ENCODE measurements around the gene MRGPRF.

The MRGPRF gene

DNA sequence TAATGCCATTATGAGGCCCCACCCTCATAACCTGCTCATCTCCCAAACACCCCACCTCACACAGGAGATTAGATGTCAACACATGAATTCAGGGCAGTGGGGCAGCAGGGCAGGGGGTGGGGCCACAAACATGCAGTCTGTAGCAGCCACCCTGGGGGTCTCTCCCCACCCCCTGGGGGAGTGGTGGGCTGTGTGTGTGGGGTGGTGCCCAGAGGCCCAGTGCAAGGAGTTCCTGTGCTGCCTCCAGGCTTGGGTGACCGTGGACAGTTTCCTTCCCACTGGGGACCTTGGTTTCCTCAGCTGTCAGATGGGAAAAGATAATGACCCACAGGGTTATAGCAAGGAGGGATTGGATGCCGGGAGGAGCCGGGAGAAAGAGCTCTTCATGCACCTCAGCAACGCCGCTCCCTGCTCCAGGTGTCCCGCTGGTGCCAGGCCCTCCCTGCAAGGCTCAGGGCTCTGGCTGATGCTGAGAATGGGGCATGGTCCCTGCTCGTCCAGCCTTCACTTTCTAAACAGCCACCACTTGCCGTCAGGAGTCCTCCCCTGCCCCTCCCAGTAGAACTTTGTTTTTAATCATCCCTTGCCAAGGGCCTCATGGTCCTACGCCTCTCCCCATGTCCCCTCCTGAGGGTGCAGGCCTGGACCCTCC, 2.0 kb upstream of the MRGPRF start:
- FAIRE-seq (no peak), DNase-seq (ENCODE audit: insufficient read length, low spot score) (no peak)
- TF ChIP-seq, protein P1, sequence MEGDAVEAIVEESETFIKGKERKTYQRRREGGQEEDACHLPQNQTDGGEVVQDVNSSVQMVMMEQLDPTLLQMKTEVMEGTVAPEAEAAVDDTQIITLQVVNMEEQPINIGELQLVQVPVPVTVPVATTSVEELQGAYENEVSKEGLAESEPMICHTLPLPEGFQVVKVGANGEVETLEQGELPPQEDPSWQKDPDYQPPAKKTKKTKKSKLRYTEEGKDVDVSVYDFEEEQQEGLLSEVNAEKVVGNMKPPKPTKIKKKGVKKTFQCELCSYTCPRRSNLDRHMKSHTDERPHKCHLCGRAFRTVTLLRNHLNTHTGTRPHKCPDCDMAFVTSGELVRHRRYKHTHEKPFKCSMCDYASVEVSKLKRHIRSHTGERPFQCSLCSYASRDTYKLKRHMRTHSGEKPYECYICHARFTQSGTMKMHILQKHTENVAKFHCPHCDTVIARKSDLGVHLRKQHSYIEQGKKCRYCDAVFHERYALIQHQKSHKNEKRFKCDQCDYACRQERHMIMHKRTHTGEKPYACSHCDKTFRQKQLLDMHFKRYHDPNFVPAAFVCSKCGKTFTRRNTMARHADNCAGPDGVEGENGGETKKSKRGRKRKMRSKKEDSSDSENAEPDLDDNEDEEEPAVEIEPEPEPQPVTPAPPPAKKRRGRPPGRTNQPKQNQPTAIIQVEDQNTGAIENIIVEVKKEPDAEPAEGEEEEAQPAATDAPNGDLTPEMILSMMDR (IDR thresholded peaks at IDR 0.05; ENCODE audit: insufficient read depth, missing control alignments) = no peak

DNA sequence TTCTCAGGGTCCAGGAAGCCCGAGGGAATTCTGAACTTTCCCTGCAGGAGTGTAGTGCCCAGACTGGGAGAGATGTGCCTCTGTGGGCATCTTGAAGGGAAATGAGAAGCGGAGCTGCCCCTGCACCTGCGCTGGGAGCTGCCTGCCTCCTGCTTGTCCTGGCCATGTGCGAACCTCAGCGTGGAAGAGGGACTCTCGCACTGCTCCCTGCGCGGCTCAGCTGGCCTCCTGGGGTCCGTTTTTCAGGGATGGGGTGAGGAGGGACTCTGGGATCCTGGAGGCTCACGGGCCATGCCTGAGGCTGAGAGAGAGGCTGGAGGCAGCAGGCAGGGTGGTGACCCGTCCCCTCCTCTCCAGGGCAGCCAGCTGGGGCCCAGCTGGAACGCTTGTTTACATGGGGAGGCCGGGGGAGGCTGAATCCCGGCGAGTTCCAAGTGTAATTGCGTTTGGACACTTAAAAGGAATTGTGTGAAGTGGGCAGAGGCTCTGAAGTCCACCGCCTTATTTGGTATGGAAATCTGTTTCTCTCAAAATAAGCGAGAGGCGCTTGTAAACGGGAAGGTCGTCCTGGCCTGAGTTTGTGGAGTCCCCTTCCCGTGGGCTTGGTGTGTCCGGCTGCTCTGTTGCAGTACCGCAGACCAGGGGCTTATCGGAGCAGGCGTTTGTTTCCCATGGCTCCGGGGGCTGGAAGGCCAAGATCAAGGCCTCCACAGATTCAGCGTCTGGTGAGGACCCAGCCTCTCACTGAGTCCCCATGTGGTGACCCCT, 1.2 kb upstream of the MRGPRF start:
- DNase-seq (ENCODE audit: insufficient read length, low spot score) (no peak), FAIRE-seq (no peak)
- TF ChIP-seq, protein P1 (IDR thresholded peaks at IDR 0.05; ENCODE audit: insufficient read depth, missing control alignments) = no peak

DNA sequence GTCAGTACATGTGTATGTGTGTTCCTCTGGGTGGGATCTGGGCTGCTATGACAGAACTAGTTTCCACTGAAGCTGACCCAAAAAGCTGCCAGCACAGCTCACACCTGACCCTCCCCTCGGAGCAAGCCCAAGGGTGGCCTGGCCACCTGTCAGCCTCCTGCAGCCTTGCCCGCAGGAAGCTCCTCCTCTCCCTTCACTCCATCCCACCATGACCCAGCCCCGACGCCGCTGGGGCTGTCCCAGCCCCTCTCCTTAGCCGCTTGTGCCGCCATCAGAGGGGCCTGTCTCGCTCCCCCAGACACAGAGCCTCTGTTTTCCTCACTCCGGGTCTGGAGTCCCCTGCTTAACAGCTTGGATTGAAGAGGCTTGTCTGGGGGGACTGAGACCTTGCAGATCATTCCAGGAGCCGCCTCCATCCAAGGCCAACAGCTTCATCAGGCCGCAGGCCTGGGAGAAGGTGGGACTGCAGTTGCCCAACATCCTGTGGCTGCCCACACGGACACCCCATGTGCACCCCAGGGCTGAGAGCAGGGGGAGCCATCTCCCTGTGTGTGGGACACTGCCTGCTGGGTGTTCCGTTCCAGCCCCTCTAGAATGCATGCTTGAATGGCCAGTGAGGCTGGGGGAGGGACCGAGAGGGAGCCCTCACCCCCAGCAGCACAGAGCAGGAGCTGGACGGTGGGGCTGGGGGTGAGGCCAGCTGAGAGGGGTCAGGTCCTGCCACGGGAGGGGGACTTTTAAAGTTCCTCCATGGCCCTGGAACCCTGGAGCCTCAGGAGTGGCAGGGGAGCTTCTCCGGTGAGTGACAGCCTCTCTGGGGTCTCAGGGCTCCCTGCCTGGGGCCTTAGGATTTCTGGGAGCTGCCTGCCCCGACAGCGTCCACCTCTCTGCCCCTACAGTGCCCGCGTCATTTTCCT, 696 bp downstream of the MRGPRF start:
- TF ChIP-seq, protein P1 (IDR thresholded peaks at IDR 0.05; ENCODE audit: insufficient read depth, missing control alignments) = no peak
- DNase-seq (ENCODE audit: insufficient read length, low spot score) = no peak
- FAIRE-seq = no peak

DNA sequence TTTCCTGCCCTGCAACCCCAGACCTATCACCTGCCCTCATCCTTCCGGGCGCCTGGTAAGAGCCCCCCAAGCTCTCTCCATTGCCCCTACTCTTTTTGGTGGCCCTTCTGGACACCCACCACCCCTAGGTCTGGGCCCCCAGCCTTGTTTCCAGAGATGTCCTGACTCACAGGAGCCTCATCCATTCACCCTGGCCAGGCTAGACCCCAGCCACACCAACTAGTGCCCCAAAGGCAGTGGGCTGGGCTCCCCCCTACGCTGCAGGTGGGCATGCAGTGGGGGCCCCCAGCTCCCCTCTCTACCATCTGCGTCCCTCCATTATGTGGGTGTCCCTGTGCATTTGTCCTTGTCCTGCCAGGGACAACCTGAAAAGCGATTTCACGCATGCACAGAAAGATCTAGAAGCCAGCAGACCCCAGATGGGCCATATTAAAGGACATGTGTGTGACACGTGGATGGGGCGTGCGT, 1.4 kb downstream of the MRGPRF start:
- DNase-seq (ENCODE audit: insufficient read length, low spot score) = no peak
- FAIRE-seq = no peak
- TF ChIP-seq, protein P1 (IDR thresholded peaks at IDR 0.05; ENCODE audit: insufficient read depth, missing control alignments) = no peak

GRCh38 chr11:69010964-69011623, 2.0 kb downstream of the MRGPRF start:
- FAIRE-seq = no peak
- DNase-seq (ENCODE audit: insufficient read length, low spot score) = no peak
- TF ChIP-seq, protein P1 (IDR thresholded peaks at IDR 0.05; ENCODE audit: insufficient read depth, missing control alignments) = no peak

- no peak for FAIRE-seq
- no peak for DNase-seq (ENCODE audit: insufficient read length, low spot score)
- TF ChIP-seq, protein P1 (IDR thresholded peaks at IDR 0.05; ENCODE audit: insufficient read depth, missing control alignments) = no peak
Measured at GRCh38 chr11:69010361-69010891, 2.6 kb downstream of the MRGPRF start.
